Renal pelvis (tissue), 4 donors: ENCODE results near the gene GID4. TPM values are rescaled to one million over a fixed set of nuclear protein-coding genes. Genes with fewer than 3 reads are reported as not detected.
A peak's percentile ranks its signal among the peaks of the same experiment; 100 is the strongest.

Source experiments
- DNase-seq: peaks from one replicate; pipeline ENCODE4 v3.0.0-alpha.2; 2013
- polyA plus RNA-seq, 3 donors: library from polyadenylated mRNA; unstranded; fragments of 120-200 nt; gene quantifications; one replicate each; pipeline ENCODE4 v1.2.1, GENCODE V29; 2013; ENCODE audit not compliant: insufficient read length in 3 of 3

GID4 gene
- polyA plus RNA-seq, 3 donors, result 12.6 to 14.0 (median 13.4) TPM

GRCh38 chr17:18039535-18040260 lies 490 bp downstream of the GID4 start:
- DNase-seq, result no peak

DNA sequence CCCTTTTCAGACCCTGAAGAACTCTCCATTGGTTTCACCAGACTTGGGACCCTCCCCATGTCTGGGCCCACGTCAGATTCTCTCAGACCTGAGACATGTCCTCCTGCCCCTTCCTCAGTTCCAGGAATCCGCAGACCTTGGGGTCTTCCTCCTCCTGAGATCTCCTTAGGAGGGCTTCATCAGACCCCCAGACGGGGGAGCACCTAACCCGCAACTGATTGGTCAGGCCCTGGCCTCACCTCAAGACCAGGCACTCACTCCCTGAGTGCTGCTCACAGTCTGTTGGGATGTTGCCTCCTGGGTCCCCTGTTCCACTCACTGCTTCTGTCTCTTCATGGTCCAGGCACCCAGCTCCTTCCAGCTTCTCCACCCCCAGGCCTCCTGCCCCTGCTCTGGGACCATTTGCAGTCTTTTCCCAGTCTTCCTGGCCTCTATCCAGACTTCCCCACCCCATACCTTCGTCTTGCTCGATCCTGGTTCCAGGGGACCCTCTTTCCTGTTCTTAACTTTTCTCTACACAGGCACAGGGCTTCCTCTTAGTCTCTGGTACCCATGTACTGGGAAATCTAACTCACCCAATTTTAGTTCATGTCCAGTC lies 1.2 kb downstream of the GID4 start:
- peak; percentile 1 for DNase-seq

- DNase-seq, result no peak
Observed at GRCh38 chr17:18041776-18042175, 2.6 kb downstream of the GID4 start.

GRCh38 chr17:18042983-18043382 lies 3.8 kb downstream of the GID4 start:
- DNase-seq, result no peak

DNA sequence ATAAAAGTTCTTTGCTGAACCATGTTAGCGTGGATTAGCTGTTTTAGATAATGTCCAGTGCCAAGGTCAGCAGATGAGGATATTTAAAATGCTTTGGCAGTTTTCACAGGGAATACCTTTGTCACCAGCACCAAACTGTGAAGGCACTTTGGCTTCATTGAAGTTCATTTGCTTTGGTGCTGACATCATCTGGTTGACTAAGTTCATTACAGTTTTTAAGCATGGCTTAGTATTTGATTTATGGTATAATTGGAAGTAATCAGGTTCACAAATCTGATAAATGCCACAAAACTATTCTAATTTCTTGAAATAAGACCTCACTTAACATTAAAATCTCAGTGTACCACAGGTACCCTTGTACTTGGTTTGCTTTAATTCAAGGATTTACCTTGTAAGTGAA lies 4.3 kb downstream of the GID4 start:
- DNase-seq, result peak; percentile 11

GRCh38 chr17:18044609-18045008 lies 5.4 kb downstream of the GID4 start:
- DNase-seq, result no peak

DNA sequence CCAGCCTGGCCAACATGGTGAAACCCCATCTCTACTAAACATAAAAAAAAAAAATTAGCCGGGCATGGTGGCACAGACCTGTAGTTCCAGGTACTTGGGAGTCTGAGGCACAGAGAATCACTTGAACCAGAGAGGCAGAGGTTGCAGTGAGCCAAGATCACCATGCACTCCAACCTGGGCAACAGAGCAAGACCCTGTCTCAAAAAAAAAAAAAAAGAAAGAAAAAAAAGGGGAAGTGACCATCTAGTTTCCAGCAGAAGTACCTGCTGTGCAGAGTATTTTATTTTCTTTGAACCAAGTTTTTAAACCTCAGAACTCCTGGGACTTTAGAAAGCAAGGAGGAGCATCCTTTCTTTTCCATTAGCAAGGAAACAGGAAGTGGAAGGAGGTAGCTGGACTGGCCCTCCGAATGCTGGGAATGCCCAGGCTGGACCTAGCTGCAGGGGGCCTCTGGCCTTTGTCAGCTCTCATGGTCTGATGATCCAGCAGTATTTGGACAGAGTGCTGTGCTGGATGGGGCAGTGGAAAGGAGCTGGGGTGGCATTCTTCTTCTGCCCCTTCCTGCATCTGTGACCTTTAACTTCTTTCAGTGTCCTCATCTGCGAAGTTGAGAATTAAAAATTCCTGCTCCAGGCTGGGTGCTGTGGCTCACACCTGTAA lies 6.6 kb downstream of the GID4 start:
- no peak for DNase-seq

DNA sequence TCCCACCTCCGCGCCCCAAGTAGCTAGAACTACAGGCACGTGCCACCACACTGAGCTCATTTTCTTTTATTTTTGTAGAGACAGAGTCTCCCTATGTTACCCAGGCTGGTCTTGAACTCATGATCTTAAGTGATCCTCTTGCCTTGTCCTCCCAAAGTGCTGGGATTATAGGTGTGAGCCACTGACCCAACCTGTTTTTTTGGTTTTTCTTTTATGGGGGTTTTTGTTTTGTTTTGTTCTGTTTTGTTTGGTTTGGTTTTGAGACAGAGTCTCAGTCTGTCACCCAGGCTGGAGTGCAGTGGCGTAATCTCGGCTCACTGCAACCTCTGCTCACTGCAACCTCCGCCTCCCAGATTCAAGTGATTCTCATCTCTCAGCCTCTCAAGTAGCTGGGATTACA lies 16.4 kb downstream of the GID4 start:
- no peak for DNase-seq

DNA sequence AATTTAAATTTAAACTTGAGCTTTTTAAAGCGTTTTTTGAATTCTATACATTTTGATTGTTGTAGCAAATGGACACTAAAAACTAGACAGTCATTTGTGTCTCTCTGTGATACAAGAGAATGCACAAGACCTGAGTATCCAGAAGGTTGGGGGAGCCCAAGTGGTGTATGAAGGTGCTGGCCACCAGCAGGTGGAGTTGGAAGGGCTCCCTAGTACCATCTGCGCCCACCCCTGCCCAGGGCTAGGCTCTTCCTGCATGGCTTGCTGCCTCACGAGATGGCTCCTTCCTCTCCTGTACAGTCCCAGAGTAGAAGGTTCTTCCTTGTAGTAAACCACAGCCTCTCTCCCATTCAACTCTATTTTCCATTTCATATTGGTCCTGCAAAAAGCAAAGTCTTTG lies 17.0 kb downstream of the GID4 start:
- DNase-seq, result no peak

DNA sequence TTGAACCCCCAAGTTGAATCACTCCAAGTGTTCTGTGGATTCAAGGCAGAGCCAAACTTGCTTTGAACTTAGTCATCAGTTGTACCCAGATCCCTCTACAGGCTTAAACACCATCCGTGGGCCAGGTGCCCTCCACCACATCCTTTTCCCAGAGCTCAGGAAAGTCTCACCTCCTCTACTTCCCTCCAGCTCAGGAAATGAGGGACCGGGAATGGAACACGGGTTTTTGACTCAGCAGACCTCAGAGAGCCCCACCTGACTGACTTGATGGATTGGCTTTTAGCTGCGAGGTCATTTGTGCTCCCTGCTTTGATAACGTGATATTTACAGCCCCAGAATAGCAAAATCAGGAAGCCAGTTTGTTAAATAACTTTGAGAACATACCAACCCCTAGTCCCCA lies 20.1 kb downstream of the GID4 start:
- no peak for DNase-seq

- DNase-seq, result no peak
Observed at GRCh38 chr17:18064053-18064452, 24.8 kb downstream of the GID4 start.

DNA sequence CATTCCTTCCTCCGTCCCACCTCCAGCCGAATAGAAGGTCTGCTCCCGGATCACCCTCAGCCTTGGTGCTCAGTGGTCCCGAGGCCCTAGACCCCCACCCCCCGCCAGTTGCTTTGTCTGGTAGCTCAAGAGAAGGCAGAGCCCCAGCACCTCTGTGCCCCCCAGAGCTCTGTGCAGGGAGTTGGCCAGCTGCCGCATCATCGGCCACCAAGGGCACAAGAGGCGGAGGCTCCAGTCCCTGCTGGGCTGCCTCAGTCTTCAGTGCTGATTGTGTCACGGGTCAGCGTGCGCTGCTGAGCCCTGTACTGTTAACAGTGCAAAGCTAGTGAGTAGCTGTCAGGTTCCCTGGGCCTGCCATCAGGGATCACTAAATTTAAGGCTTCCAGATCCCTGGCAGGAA lies 26.3 kb downstream of the GID4 start:
- no peak for DNase-seq

DNA sequence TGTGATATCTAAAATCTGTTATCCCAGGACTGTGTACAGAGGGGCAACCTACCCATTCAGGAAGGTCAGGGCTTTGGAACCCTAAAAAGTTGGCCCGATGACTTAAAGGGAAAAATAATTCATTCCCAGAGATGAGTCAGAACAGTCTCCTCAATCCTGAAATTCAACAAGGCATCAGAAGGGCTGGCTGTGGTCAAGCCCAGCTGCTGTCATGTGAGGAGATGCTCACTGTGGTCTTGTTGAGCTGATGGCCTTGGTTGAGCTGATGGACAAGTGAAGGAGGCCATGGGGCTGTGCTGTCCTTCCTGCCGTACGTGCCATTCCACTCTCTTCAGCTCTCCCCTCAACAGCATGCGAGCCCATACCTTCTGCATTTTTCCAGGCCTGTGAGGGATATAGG lies 27.7 kb downstream of the GID4 start:
- no peak for DNase-seq

DNA sequence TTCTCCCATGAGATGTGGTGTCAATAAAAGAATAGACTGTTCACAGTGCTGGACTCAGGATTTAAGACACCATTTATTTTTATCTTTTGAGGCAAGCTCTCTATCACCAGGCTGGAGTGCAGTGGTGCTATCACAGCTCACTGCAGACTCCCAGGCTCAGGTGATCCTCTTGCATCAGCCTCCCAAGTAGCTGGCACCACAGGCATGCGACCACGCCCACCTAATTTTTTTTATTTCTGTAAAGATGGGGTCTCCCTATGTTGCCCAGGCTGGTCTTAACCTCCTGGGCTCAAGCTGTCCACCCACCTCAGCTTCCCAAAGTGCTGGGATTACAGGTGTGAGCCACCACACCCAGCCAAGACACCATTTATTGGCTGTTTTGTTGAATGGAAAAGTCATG lies 29.9 kb downstream of the GID4 start:
- DNase-seq, result no peak

- DNase-seq, result peak; percentile 64
Observed at GRCh38 chr17:18070861-18071340, 31.7 kb downstream of the GID4 start.

- no peak for DNase-seq
Observed at GRCh38 chr17:18071751-18072150, 32.5 kb downstream of the GID4 start.

DNA sequence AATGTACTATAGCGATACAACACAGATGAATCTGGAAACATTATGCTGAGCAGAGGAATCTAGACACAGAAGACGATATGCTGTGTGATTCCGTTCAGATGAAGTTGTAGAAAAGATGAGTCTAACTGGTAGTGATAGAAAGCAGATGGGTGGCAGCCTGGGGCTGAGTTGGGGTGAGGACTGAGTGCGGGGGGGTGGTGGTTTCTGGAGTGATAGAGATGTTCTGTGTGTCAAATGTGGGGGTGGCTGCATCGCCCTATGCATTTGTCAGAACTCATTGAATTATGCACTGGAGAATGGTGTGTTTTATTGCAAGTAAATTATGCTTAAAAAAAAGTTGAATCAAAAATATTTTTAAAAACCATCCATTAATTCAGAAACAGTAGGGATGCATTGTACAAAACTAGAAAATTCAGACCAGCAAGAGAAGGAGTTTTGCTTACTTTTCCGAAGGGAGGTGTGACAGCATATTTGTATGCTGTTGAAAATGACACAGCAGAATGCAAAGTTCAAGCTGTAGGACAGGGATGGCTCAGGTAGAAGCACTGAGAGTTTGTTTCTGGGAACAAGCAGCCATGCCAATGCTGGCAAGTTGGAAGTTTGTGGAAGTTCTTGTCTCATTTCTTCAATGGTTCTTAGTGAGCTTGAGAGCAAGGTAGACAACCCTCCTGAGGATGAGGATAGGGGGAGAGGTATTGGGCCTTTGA lies 35.5 kb downstream of the GID4 start:
- DNase-seq, result no peak

- DNase-seq, result no peak
Observed at GRCh38 chr17:18076936-18077335, 37.7 kb downstream of the GID4 start.

GRCh38 chr17:18079543-18079942 lies 40.3 kb downstream of the GID4 start:
- DNase-seq, result no peak

DNA sequence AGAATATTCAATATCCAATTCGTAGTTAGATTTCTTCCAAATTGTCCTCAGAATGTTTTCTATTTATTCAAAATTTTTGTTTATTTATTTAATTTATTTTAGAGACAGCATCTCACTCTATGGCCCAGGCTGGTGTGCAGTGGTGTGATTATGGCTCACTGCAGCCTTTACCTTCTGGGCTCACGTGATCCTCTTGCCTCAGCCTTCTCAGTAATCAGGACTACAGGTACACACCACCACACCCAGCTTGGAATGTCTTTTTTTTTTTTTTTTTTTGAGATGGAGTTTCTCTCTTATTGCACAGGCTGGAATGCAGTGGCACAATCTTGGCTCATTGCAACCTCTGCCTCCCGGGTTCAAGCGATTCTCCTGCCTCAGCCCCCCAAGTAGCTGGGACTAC lies 45.0 kb downstream of the GID4 start:
- no peak for DNase-seq

GRCh38 chr17:18087610-18088491 lies 48.6 kb downstream of the GID4 start, which contains the start of gene DRG2:
Gene DRG2 (plus strand): TSS chr17:18087948. CDS start chr17:18088024, 76 bp downstream.
- peak; percentile 92 for DNase-seq
